Retina (tissue), 1 donor: ENCODE results near the gene PDE4B.
"Not testable (repeated sequence)": the region's sequence is repeated elsewhere in the genome, so short reads cannot be mapped to it uniquely, and the experiment has no call there.

ENCODE experiments used
- DNase-seq: peaks from one replicate; pipeline ENCODE4 v3.0.0-alpha.2; 2016

PDE4B gene

DNA sequence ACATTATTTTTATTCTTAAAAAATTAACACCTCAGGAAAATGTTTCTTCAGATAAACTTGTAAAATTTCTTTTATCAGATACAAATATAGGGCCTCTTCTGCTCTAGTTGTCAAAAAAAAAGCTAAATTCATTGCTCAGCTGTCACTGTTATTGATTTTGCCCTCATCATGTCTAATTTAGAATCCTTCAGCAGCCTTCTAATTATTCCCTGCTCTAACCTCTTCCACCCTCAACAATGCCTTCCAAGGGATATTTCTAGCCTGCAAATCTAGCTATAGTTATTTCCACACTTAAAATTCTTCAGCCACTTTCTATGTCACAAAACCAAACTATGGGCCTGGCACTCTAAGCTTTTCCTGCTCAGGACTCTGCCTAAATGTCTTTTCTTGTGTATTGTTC, 25.2 kb downstream of the PDE4B start:
- no peak for DNase-seq

GRCh38 chr1:65818966-65819365, 26.3 kb downstream of the PDE4B start:
- no peak for DNase-seq

GRCh38 chr1:65820983-65821382, 28.3 kb downstream of the PDE4B start:
- no peak for DNase-seq

DNA sequence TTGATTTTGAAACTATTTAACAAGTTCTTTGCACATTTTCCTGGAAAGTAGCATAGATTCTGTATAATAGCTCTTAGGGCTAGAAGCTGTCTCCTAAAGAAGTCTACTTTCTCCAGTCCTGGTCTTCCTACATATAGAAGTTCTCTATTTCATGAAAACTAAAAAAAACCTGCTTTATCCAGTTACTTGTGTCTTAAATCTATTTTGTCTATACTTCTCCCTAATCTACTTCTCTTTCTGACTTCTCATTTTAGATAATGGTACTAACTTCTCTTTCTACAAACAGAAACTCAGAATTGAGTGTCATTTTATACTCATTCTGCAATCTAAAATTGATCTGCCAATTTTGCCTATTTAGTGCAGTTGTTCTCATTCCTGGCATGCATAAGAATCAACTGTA, 28.7 kb downstream of the PDE4B start:
- no peak for DNase-seq

DNA sequence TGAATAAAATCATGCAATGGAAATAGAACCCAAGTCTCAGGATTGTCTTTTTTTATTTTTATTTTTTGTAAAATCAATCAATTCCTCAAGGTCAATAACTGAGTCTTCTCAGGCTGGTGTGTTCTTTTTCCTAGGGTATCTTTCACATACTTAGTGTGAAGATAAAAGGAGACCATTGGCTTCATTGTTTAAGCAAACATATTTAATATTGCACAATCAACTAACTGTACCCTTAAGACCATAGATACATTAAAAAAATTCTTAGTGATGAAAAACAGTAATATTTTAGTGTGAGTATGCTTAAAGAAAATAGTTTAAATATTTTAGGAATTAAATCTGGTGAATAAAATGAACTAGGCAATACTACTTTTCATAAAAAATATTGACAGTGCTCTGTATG, 31.4 kb downstream of the PDE4B start:
- no peak for DNase-seq

GRCh38 chr1:65825741-65826140, 33.0 kb downstream of the PDE4B start:
- no peak for DNase-seq

DNA sequence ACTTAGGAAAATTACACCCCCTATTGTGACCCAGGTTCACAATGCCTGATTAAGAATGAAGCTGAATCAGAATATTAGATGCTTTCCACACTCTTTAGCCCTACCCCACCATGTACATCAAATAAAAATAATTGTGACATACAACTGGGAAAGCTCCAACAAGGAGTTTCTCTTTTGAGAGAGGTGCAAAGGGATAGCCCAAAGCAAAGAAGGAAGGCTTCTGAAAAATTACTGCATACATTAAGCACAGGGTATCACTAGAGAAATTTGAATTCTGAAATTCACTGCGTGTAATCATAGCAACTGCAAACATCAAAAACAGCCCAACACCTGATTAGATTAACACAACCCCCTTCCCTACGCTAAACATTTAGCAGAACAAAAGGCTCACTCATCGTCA, 34.1 kb downstream of the PDE4B start:
- DNase-seq = no peak

DNA sequence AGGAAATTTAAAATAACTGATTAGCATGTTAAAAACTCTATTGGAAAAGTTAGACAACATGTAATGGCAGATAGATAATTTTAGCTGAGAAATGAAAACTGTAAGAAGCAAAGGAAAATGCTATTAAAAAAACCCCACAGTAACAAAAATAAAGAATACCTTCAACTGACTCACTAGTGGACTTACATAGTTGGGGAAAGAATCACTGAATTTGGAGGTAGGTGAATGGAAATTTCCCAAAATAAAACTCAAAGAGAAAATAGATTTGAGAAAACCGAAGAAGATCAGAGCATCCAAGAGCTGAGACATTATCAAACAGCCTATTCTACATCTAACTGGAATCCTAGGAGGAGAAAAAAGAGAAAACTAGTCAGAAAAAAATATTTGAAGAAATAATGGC, 34.7 kb downstream of the PDE4B start:
- no peak for DNase-seq

- no peak for DNase-seq
These were observed 37.6 kb downstream of the PDE4B start for GRCh38 chr1:65830306-65830705.

DNA sequence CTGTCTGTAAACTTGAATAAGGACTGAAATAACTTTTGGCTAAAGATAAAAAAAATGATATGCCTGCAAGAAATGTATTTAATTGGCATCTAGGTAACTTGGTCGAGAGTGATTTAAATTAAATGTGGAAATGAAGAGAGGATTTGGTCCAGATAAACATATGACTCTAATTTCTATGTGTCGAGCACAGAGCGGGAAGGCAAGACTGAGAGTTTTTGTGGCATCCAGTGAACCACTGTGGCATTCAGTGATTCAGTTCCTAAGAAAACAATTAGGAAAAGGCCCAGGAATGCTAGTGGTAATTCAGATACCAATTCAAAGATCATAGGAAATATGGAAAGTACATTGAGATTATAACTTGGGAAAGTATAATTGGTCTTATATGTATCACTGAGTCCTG, 39.6 kb downstream of the PDE4B start:
- no peak for DNase-seq

DNA sequence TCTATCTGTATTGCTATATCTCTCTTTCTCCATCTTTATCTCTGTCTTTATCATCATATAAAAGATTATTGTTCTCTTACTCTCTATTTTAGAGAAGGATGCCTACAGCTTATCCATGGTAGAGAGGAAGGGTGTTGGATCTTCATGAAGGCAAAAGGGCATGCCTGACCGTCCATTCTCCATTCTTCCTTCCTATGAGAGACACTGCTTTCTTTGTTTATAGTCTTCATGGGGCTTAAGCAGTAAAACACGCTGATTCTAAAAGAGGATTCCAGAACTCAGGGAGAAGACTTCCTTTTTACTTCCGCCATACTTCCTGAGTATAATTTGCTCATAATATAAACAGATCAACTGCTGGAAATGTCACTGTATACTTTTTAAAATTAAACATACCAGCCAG, 44.0 kb downstream of the PDE4B start:
- no peak for DNase-seq

DNA sequence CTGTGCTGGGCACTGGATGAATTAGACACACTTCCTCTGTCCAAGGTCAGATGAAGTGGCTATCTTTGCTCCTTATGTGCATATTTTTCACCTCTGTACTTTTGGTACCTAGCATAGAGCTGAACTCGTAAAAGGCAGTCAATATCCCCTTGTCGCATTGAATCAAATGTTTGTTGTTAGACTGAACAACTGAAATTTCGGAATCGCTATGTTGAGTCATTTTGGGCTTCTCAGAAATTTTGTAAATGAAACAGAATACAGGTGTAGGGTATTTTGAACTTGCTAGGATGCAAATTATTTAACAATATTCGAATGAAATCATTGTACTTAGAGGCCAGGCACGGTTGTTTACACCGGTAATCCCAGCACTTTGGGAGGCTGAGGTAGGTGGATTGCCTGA, 48.0 kb downstream of the PDE4B start:
- no peak for DNase-seq

- DNase-seq = no peak
These were observed 51.6 kb downstream of the PDE4B start for GRCh38 chr1:65844296-65844695.

DNA sequence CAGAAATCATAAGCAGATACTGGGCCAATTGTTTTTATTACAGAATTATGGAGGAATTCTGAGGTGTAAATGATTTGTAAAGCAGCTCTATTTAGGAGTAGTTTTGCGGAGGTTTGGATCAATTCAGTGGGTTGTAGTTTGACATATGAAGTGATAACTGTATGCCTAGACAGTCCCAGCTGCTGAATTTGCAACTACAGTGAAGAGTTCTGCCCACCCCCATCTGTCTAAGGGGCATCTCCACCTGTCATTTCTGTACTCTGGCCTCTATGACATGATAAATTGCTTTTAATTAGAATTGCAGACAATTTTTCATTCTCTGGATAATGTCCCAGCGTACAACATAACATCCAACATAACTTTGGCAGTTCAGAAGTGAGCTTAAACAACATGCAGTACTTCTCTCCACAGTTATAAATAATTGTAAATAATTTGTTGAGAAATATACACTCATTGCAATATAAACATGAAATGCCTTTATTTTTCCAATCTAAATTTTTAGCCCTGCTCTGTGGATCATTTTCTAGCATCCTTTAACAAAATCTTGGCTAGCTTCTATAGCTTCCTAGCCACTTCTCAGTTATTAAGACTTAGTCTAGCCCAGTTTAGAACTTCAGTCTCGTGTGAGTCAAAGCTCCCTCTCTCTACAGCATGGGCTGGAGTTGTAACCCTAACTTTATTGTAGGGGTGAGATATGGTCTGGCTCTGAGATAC, 52.3 kb downstream of the PDE4B start:
- no peak for DNase-seq

- no peak for DNase-seq
These were observed 52.9 kb downstream of the PDE4B start for GRCh38 chr1:65845535-65846060.

DNA sequence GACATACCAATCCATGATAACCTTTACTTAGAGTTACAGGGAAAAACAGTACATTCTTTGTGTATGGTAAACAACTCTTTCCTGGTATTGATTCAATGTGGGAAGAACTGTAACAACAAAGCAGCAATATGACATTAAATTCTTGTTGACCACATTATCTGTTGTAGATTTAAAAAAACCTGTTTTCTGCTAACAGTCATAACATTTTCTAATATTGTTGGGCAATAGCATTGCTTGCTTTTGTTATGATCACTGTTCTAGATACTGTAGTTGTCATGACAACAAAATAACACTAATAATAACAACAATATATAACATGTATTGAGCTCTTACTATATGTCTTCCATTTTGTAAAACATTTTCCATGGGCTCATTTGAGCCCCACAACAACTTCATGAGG, 54.2 kb downstream of the PDE4B start:
- no peak for DNase-seq

- no peak for DNase-seq
These were observed 57.6 kb downstream of the PDE4B start for GRCh38 chr1:65850281-65850680.

- not testable (repeated sequence) for DNase-seq
These were observed 63.9 kb downstream of the PDE4B start for GRCh38 chr1:65856591-65856990.

GRCh38 chr1:65866439-65866838, 73.7 kb downstream of the PDE4B start:
- DNase-seq = no peak

DNA sequence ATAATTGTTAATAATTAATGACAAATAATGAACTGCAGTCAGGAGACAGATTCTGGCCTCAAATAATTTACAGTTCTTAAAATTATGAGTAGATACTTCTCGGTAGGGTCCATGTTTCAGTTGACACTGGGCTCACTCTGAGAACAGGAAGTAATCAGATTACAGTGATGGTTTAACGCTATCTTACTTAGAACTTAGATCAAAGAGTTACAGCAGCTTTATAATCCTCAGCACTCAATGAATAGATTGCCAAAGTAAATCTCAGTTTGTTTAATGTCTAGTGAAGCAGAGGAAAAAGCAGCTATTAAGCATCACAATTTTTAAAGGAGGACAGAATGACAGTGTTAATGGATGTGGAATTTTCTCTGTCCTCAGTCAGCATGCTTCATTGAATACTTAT, 79.6 kb downstream of the PDE4B start:
- no peak for DNase-seq

- DNase-seq = not testable (repeated sequence)
These were observed 85.6 kb downstream of the PDE4B start for GRCh38 chr1:65878342-65878741.

DNA sequence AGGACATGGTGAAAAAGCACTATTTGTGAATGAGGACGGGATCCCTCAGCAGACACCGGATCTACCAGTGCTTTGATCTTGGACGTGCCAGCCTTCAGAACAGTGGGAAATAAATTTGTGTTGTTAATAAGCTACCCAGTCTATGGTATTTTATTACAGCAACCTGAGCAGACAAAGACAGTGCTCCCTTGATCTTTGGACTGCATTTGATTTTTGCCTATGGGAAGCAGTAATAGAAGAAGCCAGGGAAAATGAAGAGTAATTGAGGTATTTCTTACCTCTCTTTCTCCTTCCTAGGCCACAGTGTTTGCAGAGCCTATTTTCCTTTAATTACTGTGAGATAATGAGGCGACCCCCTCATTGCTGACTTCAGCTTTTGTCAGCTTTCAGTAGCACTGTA, 87.9 kb downstream of the PDE4B start:
- DNase-seq = no peak

- no peak for DNase-seq
These were observed 88.4 kb downstream of the PDE4B start for GRCh38 chr1:65881067-65881594.

GRCh38 chr1:65882076-65882475, 89.4 kb downstream of the PDE4B start:
- DNase-seq = no peak

DNA sequence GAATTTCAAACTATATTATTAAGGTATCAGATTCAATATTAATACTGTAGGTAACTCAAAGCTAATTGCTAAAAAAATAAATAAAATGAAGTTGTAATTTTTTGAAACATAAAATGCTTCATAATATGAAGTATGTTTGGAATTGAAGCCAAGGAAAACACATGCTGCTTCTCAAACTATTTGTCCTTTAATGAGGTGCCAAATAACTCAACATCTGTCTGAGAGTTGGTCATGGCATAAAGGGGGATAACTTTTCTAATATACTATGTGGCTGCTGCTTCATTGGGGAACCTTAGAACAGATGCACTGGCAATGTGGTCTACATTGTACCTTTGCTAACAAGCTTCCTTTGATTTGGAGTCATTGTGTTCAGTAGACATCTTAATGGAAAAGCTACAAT, 96.7 kb downstream of the PDE4B start:
- no peak for DNase-seq
